NCI-H460 (cell line): ENCODE results near the gene UBAC1. TPM values are rescaled to one million over a fixed set of nuclear protein-coding genes. Genes with fewer than 3 reads are reported as not detected.
"Not testable (repeated sequence)": the region's sequence is repeated elsewhere in the genome, so short reads cannot be mapped to it uniquely, and the experiment has no call there.

Experiments
- DNase-seq: peaks from one replicate; pipeline ENCODE4 v3.0.0-alpha.2; 2016; ENCODE audit warnings: low read depth; ENCODE audit errors: extremely low read depth
- total RNA-seq: library from RNA; depleted of rRNA; stranded (reverse); fragments of >200 nt; shearing (Covaris generic); gene quantifications from 2 replicates; pipeline ENCODE4 v1.2.3, GENCODE V29; 2014

Gene UBAC1
- total RNA-seq, 1 experiment from 2014 or later = 33.6 TPM

DNA sequence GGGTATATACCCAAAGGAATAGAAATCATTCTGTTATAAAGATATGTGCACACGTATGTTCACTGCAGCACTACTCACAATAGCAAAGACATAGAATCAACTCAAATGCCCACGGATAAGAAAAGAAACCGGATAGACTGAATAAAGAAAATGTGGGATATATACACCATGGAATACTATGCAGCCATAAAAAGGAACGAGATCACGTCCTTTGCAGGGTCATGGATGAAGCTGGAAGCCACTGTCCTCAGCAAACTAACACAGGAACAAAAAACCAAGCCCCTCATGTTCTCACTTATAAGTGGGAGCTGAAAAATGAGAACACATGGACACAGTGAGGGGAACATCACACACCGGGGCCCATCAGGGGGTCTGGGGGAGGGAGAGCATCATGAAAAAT, 17.6 kb downstream of the UBAC1 start:
- not testable (repeated sequence) for DNase-seq

GRCh38 chr9:135941288-135941995, 19.7 kb downstream of the UBAC1 start:
- no peak for DNase-seq

DNA sequence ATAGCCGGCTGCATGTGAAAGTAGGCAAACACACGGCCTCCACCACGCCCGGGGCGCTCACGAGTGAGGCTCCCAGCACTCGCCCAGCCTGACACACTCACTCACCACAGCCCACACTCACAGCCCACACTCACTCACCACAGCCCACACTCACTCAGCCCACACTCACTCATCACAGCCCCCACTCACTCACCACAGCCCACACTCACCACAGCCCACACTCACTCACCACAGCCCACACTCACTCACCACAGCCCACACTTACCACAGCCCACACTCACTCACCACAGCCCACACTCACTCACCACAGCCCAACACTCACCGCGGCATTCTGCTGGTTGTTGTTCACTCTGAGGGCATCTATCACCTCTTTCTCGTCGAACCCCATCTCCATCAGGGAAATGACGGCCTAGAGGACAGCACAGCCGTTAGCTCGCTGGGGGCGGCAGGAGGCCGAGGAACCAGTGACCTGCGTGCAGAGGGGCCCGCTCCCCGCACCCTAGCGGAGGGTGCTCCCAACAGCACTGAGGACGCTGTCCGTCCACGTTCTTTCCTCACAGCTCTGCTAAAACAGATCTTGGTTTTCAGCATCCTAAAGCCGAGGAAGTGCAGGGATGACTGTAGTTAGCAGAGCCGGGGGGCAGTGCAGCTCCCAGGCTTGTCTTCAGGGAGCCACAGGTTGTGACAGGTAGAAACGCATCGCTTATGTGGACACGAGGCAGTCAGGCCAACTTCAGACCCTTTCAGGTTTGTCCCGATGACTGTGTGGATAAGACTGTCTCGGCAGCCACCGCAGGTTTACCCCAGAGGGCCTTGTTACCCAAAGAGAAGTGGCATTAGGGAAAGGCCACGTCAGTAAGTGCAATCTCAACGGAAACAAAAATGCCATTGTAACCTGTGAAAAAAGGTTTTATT, 21.6 kb downstream of the UBAC1 start:
- DNase-seq = no peak

GRCh38 chr9:135937521-135938489, 23.4 kb downstream of the UBAC1 start:
- no peak for DNase-seq

GRCh38 chr9:135933114-135933513, 28.1 kb downstream of the UBAC1 start:
- no peak for DNase-seq

DNA sequence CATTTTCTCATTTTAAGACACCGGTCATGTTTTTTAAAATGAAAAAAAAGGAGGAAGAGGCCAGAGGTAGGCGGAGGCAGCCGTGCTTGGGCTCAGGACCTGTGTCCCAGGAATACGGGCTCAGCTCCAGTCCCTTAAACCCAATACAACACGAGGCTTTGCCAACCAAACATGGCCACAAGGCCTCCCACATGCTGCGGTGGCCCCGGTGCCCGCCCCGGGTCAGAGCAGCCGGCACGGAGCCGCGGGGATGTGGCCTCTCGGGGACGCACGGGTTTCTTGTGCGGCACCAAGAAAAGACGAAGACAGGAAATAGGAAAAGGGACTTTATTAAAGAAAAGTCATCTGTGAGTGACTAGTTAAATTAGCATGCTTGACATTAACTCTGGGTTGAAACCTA, 28.5 kb downstream of the UBAC1 start:
- no peak for DNase-seq

- no peak for DNase-seq
Measured at GRCh38 chr9:135931349-135931820, 29.8 kb downstream of the UBAC1 start.

DNA sequence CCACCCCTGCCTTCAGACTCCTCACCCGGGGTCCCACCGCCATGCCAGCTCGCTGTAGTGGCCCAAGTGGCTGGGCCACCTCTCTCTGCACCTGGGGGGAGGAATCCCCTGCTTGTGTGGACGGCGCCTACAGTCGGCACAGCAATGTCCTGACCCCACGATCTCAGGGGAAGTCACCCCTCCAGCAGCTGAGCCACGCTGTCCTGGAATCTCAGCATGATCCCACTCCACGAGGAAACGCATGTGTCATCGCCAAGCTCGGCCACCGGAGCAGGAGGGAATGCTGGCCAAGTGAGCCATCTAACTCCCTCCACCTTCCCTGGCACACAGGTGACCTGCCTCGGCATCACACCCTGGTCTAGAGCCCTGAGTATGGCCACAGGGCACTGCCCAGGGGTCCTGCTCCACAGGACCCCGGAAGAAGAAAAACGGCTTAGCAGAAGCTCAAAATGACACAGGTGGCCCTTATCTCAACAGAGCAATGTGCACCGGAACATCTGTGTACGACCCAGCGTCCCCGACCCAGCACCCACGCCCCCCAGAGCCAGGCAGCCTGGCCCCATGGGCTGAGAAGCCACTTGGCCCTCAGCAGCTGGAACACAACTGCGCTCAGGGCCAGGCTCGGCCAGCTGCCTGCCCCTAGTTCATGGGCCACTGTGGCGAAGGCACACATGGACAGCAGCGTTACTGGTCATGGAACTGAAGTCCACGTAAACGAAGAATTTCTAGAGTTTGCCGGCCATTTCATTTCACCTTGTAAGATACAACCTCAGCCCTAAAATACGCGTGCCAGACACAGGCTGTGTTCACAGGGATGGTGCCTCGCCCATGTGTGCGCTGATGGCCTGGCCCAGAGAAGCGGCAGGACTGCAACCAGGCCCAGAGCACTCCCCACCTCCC, 30.5 kb downstream of the UBAC1 start:
- DNase-seq = no peak

GRCh38 chr9:135929656-135930445, 31.3 kb downstream of the UBAC1 start:
- DNase-seq = no peak

DNA sequence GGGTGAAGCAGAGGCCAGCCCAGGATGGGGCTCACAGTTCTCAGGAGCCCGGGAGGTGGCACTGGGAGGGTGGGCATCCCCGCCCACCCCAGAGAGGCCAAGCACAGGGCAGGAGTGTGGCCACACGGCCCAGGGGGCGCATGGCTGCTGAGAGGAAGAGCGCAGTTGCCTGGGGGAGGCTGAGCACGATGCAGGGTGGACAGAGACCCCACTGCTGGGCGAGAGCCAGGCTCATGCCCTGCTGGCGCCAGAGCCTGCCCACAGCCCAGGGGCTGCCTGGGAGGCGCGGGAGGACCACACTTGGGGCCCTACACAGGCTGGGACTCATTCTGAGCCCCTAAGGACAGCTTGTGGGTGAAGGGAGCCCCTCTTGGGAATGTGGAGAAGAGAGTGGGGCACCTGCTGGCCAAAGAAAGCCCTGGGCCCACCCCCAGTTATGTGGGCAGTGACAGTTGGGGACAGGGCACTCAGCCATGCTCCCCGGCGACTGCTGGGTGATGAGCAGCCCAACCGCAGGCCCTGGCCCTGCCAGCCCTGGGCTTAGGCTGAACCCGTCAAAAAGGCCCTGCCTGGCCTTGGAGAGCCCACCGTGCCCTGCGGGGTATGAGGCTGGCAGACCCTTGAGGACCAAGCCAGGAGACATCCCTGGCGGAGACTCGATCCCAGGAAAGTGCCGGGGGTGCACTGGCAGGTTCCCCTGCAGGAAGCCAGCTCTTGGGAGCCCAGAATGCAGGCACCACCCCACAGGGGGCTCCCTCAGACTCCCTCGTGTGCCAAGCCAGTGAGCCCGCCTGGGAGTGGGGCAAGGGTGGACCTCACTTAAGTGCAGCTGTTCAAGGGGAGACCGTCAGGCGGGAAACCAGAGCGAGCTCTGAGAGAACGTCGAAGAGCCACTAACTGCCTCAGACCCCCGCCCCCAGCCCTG, 32.2 kb downstream of the UBAC1 start:
- DNase-seq = no peak

GRCh38 chr9:135928074-135928730, 33.0 kb downstream of the UBAC1 start:
- no peak for DNase-seq

DNA sequence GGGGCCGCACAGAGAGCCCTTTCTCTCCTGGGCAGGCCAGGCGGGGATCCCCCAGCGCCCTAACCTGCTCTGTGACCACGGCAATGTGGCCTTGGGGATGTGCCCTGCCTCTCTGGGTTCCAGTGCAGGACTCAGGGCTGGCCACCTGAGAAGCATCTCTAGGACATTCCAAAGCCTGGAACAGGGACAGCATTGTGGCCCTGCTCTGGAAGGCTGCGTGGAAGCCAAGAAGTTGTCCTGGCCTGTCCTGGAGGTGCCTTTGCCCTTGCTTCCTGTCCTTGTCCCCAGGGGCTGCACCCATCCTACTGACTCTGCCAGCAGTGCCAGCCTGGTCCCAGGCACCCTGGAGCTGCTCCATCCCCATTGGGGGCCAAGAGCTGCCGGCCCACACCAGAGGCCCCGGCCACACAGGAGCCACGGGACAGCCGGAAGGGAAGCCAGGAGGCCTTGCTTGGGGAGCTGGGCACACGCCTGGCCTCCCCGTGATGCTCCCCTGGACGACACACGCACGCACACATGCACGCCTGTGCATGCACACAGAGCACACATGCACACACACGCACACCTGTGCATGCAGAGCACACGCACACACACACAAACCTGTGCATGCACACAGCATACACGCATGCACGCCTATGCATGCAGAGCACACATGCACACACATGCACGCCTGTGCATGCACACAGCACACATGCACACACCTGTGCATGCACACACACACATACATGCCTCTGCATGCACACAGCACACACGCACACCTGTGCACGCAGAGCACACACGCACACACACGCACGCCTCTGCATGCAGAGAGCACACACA, 33.8 kb downstream of the UBAC1 start:
- DNase-seq = no peak

DNA sequence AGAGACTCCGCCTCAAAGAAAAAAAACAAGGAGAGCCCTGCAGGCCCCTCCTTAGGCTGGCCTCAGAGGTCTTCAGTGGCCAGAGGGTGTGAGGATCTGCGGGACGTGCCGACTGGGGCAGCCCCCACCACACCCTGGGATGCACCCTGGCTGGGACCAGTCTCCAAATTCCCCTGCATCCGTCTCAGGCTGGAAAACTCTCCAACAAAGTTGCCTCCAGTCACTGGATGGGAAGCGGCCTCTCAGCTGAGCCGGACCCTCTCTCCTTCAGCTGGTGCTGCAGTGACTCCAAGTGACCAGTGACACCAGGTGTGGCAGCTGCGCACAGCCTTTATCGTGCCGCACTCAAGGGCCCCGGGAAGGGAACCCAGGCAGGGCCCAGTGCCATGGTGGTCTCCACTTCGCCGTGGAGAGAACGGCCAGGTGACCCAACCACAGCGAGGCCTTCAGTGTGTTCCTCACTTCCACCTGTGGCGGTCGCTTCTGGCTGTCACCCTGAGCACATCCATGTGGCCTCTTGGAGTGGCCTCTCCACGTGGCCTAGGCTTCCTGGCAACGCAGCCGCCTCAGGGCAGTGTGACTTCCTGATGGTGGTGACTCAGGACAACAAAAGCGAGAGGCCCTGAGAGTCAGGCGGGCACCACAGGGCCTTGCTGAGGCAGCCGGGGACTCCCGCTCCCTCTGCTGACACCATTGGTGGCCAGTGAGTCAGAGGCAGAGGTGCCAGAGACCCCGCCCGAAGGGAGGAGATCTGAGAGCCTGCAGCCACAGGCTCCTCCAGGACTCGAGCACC, 34.6 kb downstream of the UBAC1 start:
- peak; percentile 89 for DNase-seq

- DNase-seq = no peak
Measured at GRCh38 chr9:135925496-135926133, 35.6 kb downstream of the UBAC1 start.
